ENCODE measurements around the gene PHAF1. TPM values are rescaled to one million over a fixed set of nuclear protein-coding genes. Genes with fewer than 3 reads are reported as not detected.

Gene PHAF1
- total RNA-seq, 1 experiment from 2014 or later = 19.2 TPM

DNA sequence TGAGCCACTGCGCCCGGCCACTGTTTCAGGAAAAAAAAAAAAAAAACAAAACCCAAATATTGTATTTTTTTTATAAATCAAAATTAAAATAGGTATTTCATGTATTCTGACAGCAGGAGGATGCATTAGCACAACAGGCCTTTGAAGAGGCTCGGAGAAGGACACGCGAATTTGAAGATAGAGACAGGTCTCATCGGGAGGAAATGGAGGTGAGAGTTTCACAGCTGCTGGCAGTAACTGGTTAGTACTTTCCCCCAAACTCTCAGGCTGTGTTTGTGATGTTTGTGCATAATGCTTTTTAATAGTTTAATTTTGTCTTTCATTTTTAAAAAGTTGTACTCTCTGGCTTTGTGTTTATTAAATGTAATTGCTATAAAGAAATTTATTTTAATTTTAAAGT, 27.6 kb upstream of the PHAF1 start (continued):
- no peak for TF ChIP-seq CTCF (IDR thresholded peaks at IDR 0.05 in 2 of 3, conservative IDR thresholded peaks at IDR 0.05 in 1 of 3; ENCODE audit: borderline replicate concordance in 1 of 3, insufficient read depth in 1 of 3, low read depth in 2 of 3, low read length in 2 of 3)

DNA sequence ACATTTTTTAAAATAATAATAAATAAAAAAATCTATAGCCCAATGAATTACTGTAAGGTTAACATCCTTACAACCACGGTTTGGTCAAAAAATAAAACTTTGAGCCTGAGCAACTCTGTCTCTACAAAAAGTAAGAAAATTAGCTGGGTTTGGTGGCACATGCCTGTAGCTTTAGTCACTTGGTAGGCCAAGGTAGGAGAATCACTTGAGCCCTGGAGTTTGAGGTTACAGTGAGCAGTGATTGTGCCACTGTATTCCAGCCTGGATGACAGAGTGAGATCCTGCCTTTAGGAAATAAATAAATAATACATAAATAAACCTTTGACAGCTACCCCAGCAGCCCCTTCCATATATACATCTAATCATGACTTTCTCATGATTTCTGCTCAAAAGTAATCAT, 26.9 kb upstream of the PHAF1 start:
- Histone ChIP-seq H3K36me3 (ENCODE audit: control insufficient read depth in 1 of 2, insufficient read depth in 2 of 2, low read length in 2 of 2) (peaks cover 4 to 8% of the 10 kb centered on the region in 2 experiments; a peak in 2 of 4 replicates), H3K4me2 (ENCODE audit: low read length) (no peak overlapping the region), H3K27me3 (ENCODE audit: insufficient read depth, low read length) (no peaks in the 10 kb centered on the region), H3K9me3 (ENCODE audit: control insufficient read depth in 1 of 2, insufficient read depth in 1 of 2, low read depth in 1 of 2, low read length in 2 of 2) (no peaks in the 10 kb centered on the region), H4K20me1 (ENCODE audit: insufficient read depth) (no peaks in the 10 kb centered on the region), H3K79me2 (ENCODE audit: insufficient read depth, low read length) (peaks cover 34% of the 10 kb centered on the region), H3K9me2 (ENCODE audit: insufficient read depth) (no peaks in the 10 kb centered on the region), H3K4me3 (replicated peaks in 1 of 2; ENCODE audit: low read depth in 1 of 2, low read length in 2 of 2) (no peak overlapping the region), H3K27ac (ENCODE audit: low read depth, low read length) (no peak overlapping the region), H3K4me1 (ENCODE audit: control insufficient read depth in 1 of 2, insufficient read depth in 2 of 2, low read length in 2 of 2) (no peaks in the 10 kb centered on the region), H3K9ac (ENCODE audit: low read length) (no peak overlapping the region), H2AFZ (ENCODE audit: low read depth, low read length, poor library complexity, severe bottlenecking) (no peak overlapping the region)
- no peak for ATAC-seq
- CTCF ChIA-PET = no interaction called here
- POLR2A ChIA-PET = no interaction called here
- RAD21 ChIA-PET (ENCODE audit: low non-redundant PET in 1 of 2, low total read pairs in 2 of 2, uncharacterized antibody in 2 of 2, unreplicated experiment in 2 of 2) = no interaction called here
- BruUV-seq (replicated peaks) = no TSS peak
- no peak for DNase-seq (ENCODE audit: low read depth, low spot score)
- intact Hi-C loops (cut with micrococcal nuclease) = no loop called here
- TF ChIP-seq POLR2A (IDR thresholded peaks at IDR 0.05; ENCODE audit: borderline replicate concordance, extremely low read depth, insufficient read depth, insufficient read length) (no peak), SIN3A (IDR thresholded peaks at IDR 0.05; ENCODE audit: low read depth) (no peak), EGR1 (IDR thresholded peaks at IDR 0.05; ENCODE audit: low read depth) (no peak), EZH2 (IDR thresholded peaks at IDR 0.05) (no peak)

- intact Hi-C loops (cut with micrococcal nuclease) = no loop called here
- Histone ChIP-seq H3K36me3 (ENCODE audit: control insufficient read depth in 1 of 2, insufficient read depth in 2 of 2, low read length in 2 of 2) (peaks cover 4 to 8% of the 10 kb centered on the region in 2 experiments; a peak in 2 of 4 replicates), H3K9me3 (ENCODE audit: control insufficient read depth in 1 of 2, insufficient read depth in 1 of 2, low read depth in 1 of 2, low read length in 2 of 2) (no peaks in the 10 kb centered on the region), H3K27me3 (ENCODE audit: insufficient read depth, low read length) (no peaks in the 10 kb centered on the region), H3K4me1 (ENCODE audit: control insufficient read depth in 1 of 2, insufficient read depth in 2 of 2, low read length in 2 of 2) (no peaks in the 10 kb centered on the region), H3K4me2 (ENCODE audit: low read length) (no peak overlapping the region), H3K4me3 (replicated peaks in 1 of 2; ENCODE audit: low read depth in 1 of 2, low read length in 2 of 2) (no peak overlapping the region), H3K9ac (ENCODE audit: low read length) (no peak overlapping the region), H2AFZ (ENCODE audit: low read depth, low read length, poor library complexity, severe bottlenecking) (no peak overlapping the region), H4K20me1 (ENCODE audit: insufficient read depth) (no peaks in the 10 kb centered on the region), H3K79me2 (ENCODE audit: insufficient read depth, low read length) (peaks cover 39% of the 10 kb centered on the region), H3K27ac (ENCODE audit: low read depth, low read length) (no peak overlapping the region), H3K9me2 (ENCODE audit: insufficient read depth) (no peaks in the 10 kb centered on the region)
- ChIA-PET RAD21 (ENCODE audit: low non-redundant PET in 1 of 2, low total read pairs in 2 of 2, uncharacterized antibody in 2 of 2, unreplicated experiment in 2 of 2) (no interaction called here), POLR2A (no interaction called here), CTCF (no interaction called here)
- no peak for ATAC-seq
- no peak for DNase-seq (ENCODE audit: low read depth, low spot score)
- TF ChIP-seq ATF3 (IDR thresholded peaks at IDR 0.05) (no peak), RAD21 (IDR thresholded peaks at IDR 0.05; ENCODE audit: low read depth) (no peak), YY1 (IDR thresholded peaks at IDR 0.05; ENCODE audit: extremely low read depth, insufficient replicate concordance, low read depth, low read length) (no peak), EZH2 (IDR thresholded peaks at IDR 0.05) (no peak)
- no TSS peak for BruUV-seq (replicated peaks)
Observed at GRCh38 chr16:67084345-67085028, 25.3 kb upstream of the PHAF1 start.
